GM19452 (cell line): ENCODE measurements around the gene CCND1.
A peak's percentile ranks its signal among the peaks of the same experiment; 100 is the strongest.

Source experiments
- ATAC-seq: cut with Tn5 transposase; IDR thresholded peaks from one replicate; pipeline ENCODE4 v1.9.1; 2021; ENCODE audit not compliant: unreplicated experiment

Gene CCND1

GRCh38 chr11:69640260-69640994 is 529 bp upstream of the CCND1 start:
- no peak for ATAC-seq

- ATAC-seq: no peak
These were observed 959 bp downstream of the CCND1 start for GRCh38 chr11:69641681-69642548.

GRCh38 chr11:69642549-69642912 is 1.6 kb downstream of the CCND1 start:
- no peak for ATAC-seq

GRCh38 chr11:69642913-69643632 is 2.1 kb downstream of the CCND1 start:
- ATAC-seq: peak; percentile 55

- ATAC-seq: no peak
These were observed 2.7 kb downstream of the CCND1 start for GRCh38 chr11:69643646-69644045.

- no peak for ATAC-seq
These were observed 3.4 kb downstream of the CCND1 start for GRCh38 chr11:69644071-69644961.

- ATAC-seq: no peak
These were observed 4.2 kb downstream of the CCND1 start for GRCh38 chr11:69644962-69645675.

GRCh38 chr11:69645801-69646492 is 5.0 kb downstream of the CCND1 start:
- no peak for ATAC-seq

- no peak for ATAC-seq
These were observed 5.8 kb downstream of the CCND1 start for GRCh38 chr11:69646493-69647389.

GRCh38 chr11:69647390-69647748 is 6.4 kb downstream of the CCND1 start:
- no peak for ATAC-seq

GRCh38 chr11:69647761-69648497 is 7.0 kb downstream of the CCND1 start:
- no peak for ATAC-seq

GRCh38 chr11:69648679-69649575 is 8.0 kb downstream of the CCND1 start:
- no peak for ATAC-seq

GRCh38 chr11:69649576-69649900 is 8.6 kb downstream of the CCND1 start:
- ATAC-seq: no peak

- no peak for ATAC-seq
These were observed 9.3 kb downstream of the CCND1 start for GRCh38 chr11:69650081-69650831.

GRCh38 chr11:69650832-69651344 is 9.9 kb downstream of the CCND1 start:
- ATAC-seq: no peak
